ENCODE results near the gene RTL10.

The RTL10 gene

DNA sequence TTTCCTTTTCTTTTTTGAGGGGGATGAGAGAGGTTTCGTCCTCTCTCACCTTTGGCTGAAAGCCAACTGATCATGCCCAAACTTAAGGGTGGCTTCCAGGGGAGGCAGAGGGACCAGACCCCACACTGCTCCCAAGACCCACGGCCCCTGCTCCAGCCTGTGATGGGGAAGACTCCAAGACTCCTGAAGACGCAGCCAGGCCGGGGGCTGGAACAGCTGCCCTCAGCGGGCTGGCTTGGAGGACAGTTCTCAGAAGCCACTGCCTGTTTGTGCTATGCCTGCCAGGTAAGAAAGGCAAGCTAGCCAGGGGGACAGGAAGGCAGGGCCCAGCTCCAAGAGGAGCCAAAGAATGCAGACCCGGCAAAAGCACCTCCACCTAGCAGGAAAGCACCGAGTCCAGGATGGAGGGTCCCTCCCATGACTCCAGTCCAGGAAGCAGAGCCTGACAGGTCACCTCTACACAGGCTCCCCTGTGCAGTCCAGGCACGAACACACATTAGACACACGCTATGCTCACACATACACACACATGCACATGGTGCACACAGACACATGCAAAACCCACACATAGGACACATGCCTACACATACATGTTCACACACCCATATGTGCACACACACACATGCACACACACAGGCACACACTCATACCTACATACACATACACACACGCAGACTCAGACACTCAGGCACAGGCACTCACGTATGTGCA is 31.3 kb downstream of the RTL10 start:
- Histone ChIP-seq H3K9me3 (ENCODE audit: control insufficient read depth in 2 of 2, low read length in 2 of 2) (no peaks in the 10 kb centered on the region), H3K27ac (ENCODE audit: low read depth in 2 of 2, low read length in 2 of 2) (no peak overlapping the region), H3K36me3 (ENCODE audit: control insufficient read depth in 2 of 2, insufficient read depth in 2 of 2, low read length in 2 of 2) (no peaks in the 10 kb centered on the region), H3K4me3 (ENCODE audit: low read length in 2 of 2) (no peak overlapping the region), H3K9ac (ENCODE audit: low read depth in 1 of 2, low read length in 2 of 2) (no peak overlapping the region), H3K27me3 (ENCODE audit: control insufficient read depth in 2 of 2, insufficient read depth in 2 of 2, low read length in 2 of 2) (no peaks in the 10 kb centered on the region), H3K4me1 (ENCODE audit: control insufficient read depth in 2 of 2, insufficient read depth in 2 of 2, low read length in 2 of 2) (no peaks in the 10 kb centered on the region)

GRCh38 chr22:19822301-19823117 is 32.2 kb downstream of the RTL10 start:
- H3K9ac ChIP-seq (ENCODE audit: low read depth in 1 of 2, low read length in 2 of 2): no peak overlapping the region
- no peaks in the 10 kb centered on the region for H3K4me1 ChIP-seq (ENCODE audit: control insufficient read depth in 2 of 2, insufficient read depth in 2 of 2, low read length in 2 of 2)
- H3K36me3 ChIP-seq (ENCODE audit: control insufficient read depth in 2 of 2, insufficient read depth in 2 of 2, low read length in 2 of 2): no peaks in the 10 kb centered on the region
- H3K27ac ChIP-seq (ENCODE audit: low read depth in 2 of 2, low read length in 2 of 2): no peak overlapping the region
- H3K9me3 ChIP-seq (ENCODE audit: control insufficient read depth in 2 of 2, low read length in 2 of 2): no peaks in the 10 kb centered on the region
- no peak overlapping the region for H3K4me3 ChIP-seq (ENCODE audit: low read length in 2 of 2)
- H3K27me3 ChIP-seq (ENCODE audit: control insufficient read depth in 2 of 2, insufficient read depth in 2 of 2, low read length in 2 of 2): no peaks in the 10 kb centered on the region

- Histone ChIP-seq H3K4me3 (ENCODE audit: low read length in 2 of 2) (no peak overlapping the region), H3K9me3 (ENCODE audit: control insufficient read depth in 2 of 2, low read length in 2 of 2) (no peaks in the 10 kb centered on the region), H3K27ac (ENCODE audit: low read depth in 2 of 2, low read length in 2 of 2) (no peak overlapping the region), H3K27me3 (ENCODE audit: control insufficient read depth in 2 of 2, insufficient read depth in 2 of 2, low read length in 2 of 2) (no peaks in the 10 kb centered on the region), H3K9ac (ENCODE audit: low read depth in 1 of 2, low read length in 2 of 2) (no peak overlapping the region), H3K4me1 (ENCODE audit: control insufficient read depth in 2 of 2, insufficient read depth in 2 of 2, low read length in 2 of 2) (no peaks in the 10 kb centered on the region), H3K36me3 (ENCODE audit: control insufficient read depth in 2 of 2, insufficient read depth in 2 of 2, low read length in 2 of 2) (no peaks in the 10 kb centered on the region)
Observed at GRCh38 chr22:19821523-19822300, 33.0 kb downstream of the RTL10 start.

- no peaks in the 10 kb centered on the region for H3K27me3 ChIP-seq (ENCODE audit: control insufficient read depth in 2 of 2, insufficient read depth in 2 of 2, low read length in 2 of 2)
- H3K9me3 ChIP-seq (ENCODE audit: control insufficient read depth in 2 of 2, low read length in 2 of 2): no peaks in the 10 kb centered on the region
- H3K27ac ChIP-seq (ENCODE audit: low read depth in 2 of 2, low read length in 2 of 2): no peak overlapping the region
- H3K36me3 ChIP-seq (ENCODE audit: control insufficient read depth in 2 of 2, insufficient read depth in 2 of 2, low read length in 2 of 2): no peaks in the 10 kb centered on the region
- H3K4me1 ChIP-seq (ENCODE audit: control insufficient read depth in 2 of 2, insufficient read depth in 2 of 2, low read length in 2 of 2): no peaks in the 10 kb centered on the region
- no peak overlapping the region for H3K9ac ChIP-seq (ENCODE audit: low read depth in 1 of 2, low read length in 2 of 2)
- no peak overlapping the region for H3K4me3 ChIP-seq (ENCODE audit: low read length in 2 of 2)
Observed at GRCh38 chr22:19820880-19821522, 33.7 kb downstream of the RTL10 start.

DNA sequence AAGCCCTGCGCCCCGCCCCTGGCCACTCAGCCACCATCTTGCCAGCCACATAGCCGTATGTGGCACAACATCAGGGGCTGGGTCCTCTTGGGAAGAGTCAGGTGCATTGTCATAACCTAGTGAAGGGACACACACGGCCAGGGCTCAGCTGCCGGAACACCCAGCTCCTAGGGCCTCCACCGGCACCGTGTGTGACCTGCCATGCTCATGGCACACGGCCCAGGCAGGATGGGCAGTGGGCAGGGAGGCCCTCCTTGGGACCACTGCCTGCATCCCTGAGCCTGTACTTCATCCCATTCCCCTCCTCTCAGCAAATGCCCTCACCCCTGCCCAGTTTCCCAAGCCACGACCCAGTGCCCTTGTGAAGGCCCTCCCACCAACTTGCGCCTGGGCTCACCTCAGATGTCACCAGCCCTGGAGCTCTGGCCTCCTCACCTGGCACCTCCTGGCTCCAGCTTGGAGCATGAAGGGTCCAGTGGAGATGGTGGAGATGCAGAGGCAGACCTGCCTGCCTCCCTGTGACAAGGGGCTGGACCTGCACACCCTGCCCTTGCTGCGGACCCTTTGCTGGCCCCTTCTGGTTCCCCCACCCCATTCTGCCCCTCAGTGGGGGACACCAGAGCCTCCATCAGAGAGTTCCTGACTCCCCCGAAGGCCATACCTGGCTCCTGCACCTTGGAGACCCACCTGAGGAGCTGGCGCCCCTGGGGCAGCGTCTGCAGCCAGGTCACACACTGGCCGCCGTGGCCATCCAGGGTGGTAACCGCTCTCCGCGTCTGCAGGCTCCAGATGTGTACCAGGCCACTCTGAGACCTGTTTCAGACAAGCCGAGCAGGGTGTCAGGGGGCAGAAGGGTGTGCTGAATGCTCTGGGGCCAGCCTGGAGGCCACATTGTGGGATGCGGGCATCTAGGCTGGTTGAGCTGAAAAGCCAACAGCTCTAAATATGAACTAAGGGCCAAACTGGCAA is 34.5 kb downstream of the RTL10 start:
- Histone ChIP-seq H3K4me3 (ENCODE audit: low read length in 2 of 2) (no peak overlapping the region), H3K36me3 (ENCODE audit: control insufficient read depth in 2 of 2, insufficient read depth in 2 of 2, low read length in 2 of 2) (no peaks in the 10 kb centered on the region), H3K27me3 (ENCODE audit: control insufficient read depth in 2 of 2, insufficient read depth in 2 of 2, low read length in 2 of 2) (no peaks in the 10 kb centered on the region), H3K4me1 (ENCODE audit: control insufficient read depth in 2 of 2, insufficient read depth in 2 of 2, low read length in 2 of 2) (no peaks in the 10 kb centered on the region), H3K9ac (ENCODE audit: low read depth in 1 of 2, low read length in 2 of 2) (no peak overlapping the region), H3K9me3 (ENCODE audit: control insufficient read depth in 2 of 2, low read length in 2 of 2) (no peaks in the 10 kb centered on the region), H3K27ac (ENCODE audit: low read depth in 2 of 2, low read length in 2 of 2) (no peak overlapping the region)

- H3K4me1 ChIP-seq (ENCODE audit: control insufficient read depth in 2 of 2, insufficient read depth in 2 of 2, low read length in 2 of 2): no peaks in the 10 kb centered on the region
- H3K36me3 ChIP-seq (ENCODE audit: control insufficient read depth in 2 of 2, insufficient read depth in 2 of 2, low read length in 2 of 2): no peaks in the 10 kb centered on the region
- no peak overlapping the region for H3K4me3 ChIP-seq (ENCODE audit: low read length in 2 of 2)
- H3K9me3 ChIP-seq (ENCODE audit: control insufficient read depth in 2 of 2, low read length in 2 of 2): no peaks in the 10 kb centered on the region
- H3K9ac ChIP-seq (ENCODE audit: low read depth in 1 of 2, low read length in 2 of 2): no peak overlapping the region
- H3K27ac ChIP-seq (ENCODE audit: low read depth in 2 of 2, low read length in 2 of 2): no peak overlapping the region
- H3K27me3 ChIP-seq (ENCODE audit: control insufficient read depth in 2 of 2, insufficient read depth in 2 of 2, low read length in 2 of 2): no peaks in the 10 kb centered on the region
Observed at GRCh38 chr22:19819208-19819910, 35.3 kb downstream of the RTL10 start.

DNA sequence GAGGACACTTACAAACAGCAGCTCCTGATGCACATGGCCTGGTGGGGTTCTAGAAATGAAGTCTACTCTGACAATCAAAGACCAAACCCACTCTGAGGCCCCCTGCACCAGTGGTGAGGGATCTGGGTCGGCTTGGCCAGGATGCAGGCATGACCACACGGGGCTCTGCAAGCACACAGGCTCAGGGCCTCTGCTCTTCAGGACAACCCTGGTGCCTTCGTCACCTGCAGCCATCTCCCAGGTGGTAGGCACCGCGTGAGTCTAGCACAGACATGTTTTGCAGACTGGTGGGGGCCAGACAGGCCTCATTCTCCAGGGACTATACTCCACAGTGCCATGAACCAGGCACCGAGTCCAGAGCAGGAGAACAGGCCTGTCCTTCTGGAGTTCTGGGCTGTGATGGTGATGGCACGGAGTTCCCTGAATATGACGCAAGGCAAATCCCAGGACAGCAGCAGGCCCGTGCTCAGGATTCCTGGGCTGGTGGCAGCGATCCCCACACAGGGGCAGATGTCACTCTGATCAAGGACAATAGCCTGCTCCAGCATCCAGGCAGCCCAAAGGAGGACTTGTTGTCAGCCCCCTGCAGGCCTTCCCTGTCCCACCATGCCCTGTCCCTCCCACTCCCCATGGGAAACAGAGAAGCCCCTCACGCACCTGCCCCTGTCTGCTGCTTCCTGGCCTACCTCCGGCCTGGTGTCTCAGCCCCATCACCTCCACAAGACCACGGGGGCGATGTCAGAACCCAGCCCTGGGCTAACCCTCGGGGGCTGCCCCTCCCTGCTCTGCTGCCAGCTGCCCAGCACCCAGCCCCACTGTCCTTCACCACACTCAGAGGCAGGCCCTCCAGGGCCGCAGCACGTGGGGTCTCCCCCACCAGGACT is 36.1 kb downstream of the RTL10 start:
- no peak overlapping the region for H3K9ac ChIP-seq (ENCODE audit: low read depth in 1 of 2, low read length in 2 of 2)
- H3K4me1 ChIP-seq (ENCODE audit: control insufficient read depth in 2 of 2, insufficient read depth in 2 of 2, low read length in 2 of 2): no peaks in the 10 kb centered on the region
- H3K27me3 ChIP-seq (ENCODE audit: control insufficient read depth in 2 of 2, insufficient read depth in 2 of 2, low read length in 2 of 2): no peaks in the 10 kb centered on the region
- H3K27ac ChIP-seq (ENCODE audit: low read depth in 2 of 2, low read length in 2 of 2): no peak overlapping the region
- H3K36me3 ChIP-seq (ENCODE audit: control insufficient read depth in 2 of 2, insufficient read depth in 2 of 2, low read length in 2 of 2): no peaks in the 10 kb centered on the region
- no peak overlapping the region for H3K4me3 ChIP-seq (ENCODE audit: low read length in 2 of 2)
- no peaks in the 10 kb centered on the region for H3K9me3 ChIP-seq (ENCODE audit: control insufficient read depth in 2 of 2, low read length in 2 of 2)

GRCh38 chr22:19816372-19817119 is 38.1 kb downstream of the RTL10 start:
- Histone ChIP-seq H3K9ac (ENCODE audit: low read depth in 1 of 2, low read length in 2 of 2) (no peak overlapping the region), H3K4me3 (ENCODE audit: low read length in 2 of 2) (no peak overlapping the region), H3K4me1 (ENCODE audit: control insufficient read depth in 2 of 2, insufficient read depth in 2 of 2, low read length in 2 of 2) (no peaks in the 10 kb centered on the region), H3K36me3 (ENCODE audit: control insufficient read depth in 2 of 2, insufficient read depth in 2 of 2, low read length in 2 of 2) (no peaks in the 10 kb centered on the region), H3K27ac (ENCODE audit: low read depth in 2 of 2, low read length in 2 of 2) (no peak overlapping the region), H3K9me3 (ENCODE audit: control insufficient read depth in 2 of 2, low read length in 2 of 2) (no peaks in the 10 kb centered on the region), H3K27me3 (ENCODE audit: control insufficient read depth in 2 of 2, insufficient read depth in 2 of 2, low read length in 2 of 2) (no peaks in the 10 kb centered on the region)

All from mucosa of rectum (tissue), 2 donors.